IPS DF 4.7 (cell line): ENCODE results near the gene F11R.
"Not testable (repeated sequence)": the region's sequence is repeated elsewhere in the genome, so short reads cannot be mapped to it uniquely, and the experiment has no call there.

Experiments
- DNase-seq: peaks from one replicate; pipeline ENCODE4 v3.0.0-alpha.2; 2013; ENCODE audit warnings: low spot score; ENCODE audit errors: extremely low read depth

Gene F11R

GRCh38 chr1:161044535-161044907 is 23.6 kb upstream of the F11R start:
- DNase-seq, result no peak

GRCh38 chr1:161039546-161039945 is 18.6 kb upstream of the F11R start:
- DNase-seq, result no peak

- DNase-seq, result no peak
These were observed 18.2 kb upstream of the F11R start for GRCh38 chr1:161039154-161039545.

- DNase-seq, result no peak
These were observed 17.7 kb upstream of the F11R start, which contains the start of gene TSTD1 for GRCh38 chr1:161038523-161039153. TSTD1 (minus strand) TSS chr1:161038964; CDS start chr1:161038889, 75 bp downstream.

- no peak for DNase-seq
These were observed 16.9 kb upstream of the F11R start for GRCh38 chr1:161037661-161038522.

- no peak for DNase-seq
These were observed 12.8 kb upstream of the F11R start for GRCh38 chr1:161033751-161034150.

GRCh38 chr1:161032409-161032808 is 11.5 kb upstream of the F11R start:
- no peak for DNase-seq

GRCh38 chr1:161031874-161032273 is 10.9 kb upstream of the F11R start:
- no peak for DNase-seq

- not testable (repeated sequence) for DNase-seq
These were observed 8.5 kb upstream of the F11R start for GRCh38 chr1:161029466-161029865.

- DNase-seq, result not testable (repeated sequence)
These were observed 6.0 kb upstream of the F11R start for GRCh38 chr1:161026954-161027353.

GRCh38 chr1:161022432-161022831 is 1.5 kb upstream of the F11R start:
- not testable (repeated sequence) for DNase-seq

- DNase-seq, result no peak
These were observed 1.0 kb upstream of the F11R start for GRCh38 chr1:161021970-161022353.

- DNase-seq, result peak; percentile 99
These were observed 415 bp upstream of the F11R start for GRCh38 chr1:161021165-161021969.

GRCh38 chr1:161019751-161020495 is 1.0 kb downstream of the F11R start:
- no peak for DNase-seq

GRCh38 chr1:161019111-161019660 is 1.8 kb downstream of the F11R start:
- not testable (repeated sequence) for DNase-seq

- DNase-seq, result no peak
These were observed 2.4 kb downstream of the F11R start for GRCh38 chr1:161018631-161018930.

GRCh38 chr1:161017756-161018630 is 3.0 kb downstream of the F11R start:
- no peak for DNase-seq

- DNase-seq, result not testable (repeated sequence)
These were observed 3.8 kb downstream of the F11R start for GRCh38 chr1:161017181-161017580.

- DNase-seq, result not testable (repeated sequence)
These were observed 4.3 kb downstream of the F11R start for GRCh38 chr1:161016683-161017082.
